ENCODE data around the gene SRPK3.

- no peak for TF ChIP-seq CTCF (IDR thresholded peaks at IDR 0.05)
- TF ChIP-seq POLR2AphosphoS5 (IDR thresholded peaks at IDR 0.05; ENCODE audit: low read depth, low read length): no peak
- no peak for TF ChIP-seq REST (IDR thresholded peaks at IDR 0.05; ENCODE audit: insufficient read depth in 1 of 2, low read depth in 2 of 2, low read length in 1 of 2)
Measured at GRCh38 chrX:153789654-153790053, 8.8 kb downstream of the SRPK3 start.

Data from Panc1 (cell line).